ENCODE results near the gene ASPHD2. TPM values are rescaled to one million over a fixed set of nuclear protein-coding genes. Genes with fewer than 3 reads are reported as not detected.

The ASPHD2 gene
- total and polyA plus RNA-seq, 4 donors, result 0.31 to 1.6 (median 0.95) TPM

DNA sequence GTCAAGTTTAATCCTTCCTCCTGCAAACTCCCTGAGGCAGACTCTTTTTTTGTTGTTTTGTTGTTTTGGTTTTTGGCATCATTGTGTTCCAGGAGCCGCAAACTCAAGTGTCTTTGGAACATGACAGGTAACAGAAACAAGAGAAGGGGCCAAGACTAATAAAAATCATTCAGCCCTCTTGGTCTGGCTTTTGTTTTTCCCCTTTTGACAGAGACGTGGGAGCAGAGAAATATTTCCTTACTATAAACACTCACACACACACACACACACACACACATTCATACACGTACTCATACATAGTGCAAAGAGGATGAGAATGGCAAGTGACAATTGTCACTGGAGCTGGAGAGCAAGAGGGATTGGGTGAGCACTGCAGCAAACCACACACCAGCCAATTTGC, 10.4 kb upstream of the ASPHD2 start:
- ATAC-seq (ENCODE audit: insufficient read depth, low FRiP score) (no peak), DNase-seq (no peak)
- no peak overlapping the region for H3K9ac ChIP-seq (ENCODE audit: insufficient read depth in 1 of 2, low read length in 2 of 2)
- H3K27me3 ChIP-seq (ENCODE audit: control insufficient read depth in 3 of 3, insufficient read depth in 3 of 3, low read length in 2 of 3), result peaks cover 0 to 18% (median 5%) of the 10 kb centered on the region in 3 donors
- H3K4me1 ChIP-seq (ENCODE audit: control insufficient read depth in 5 of 5, insufficient read depth in 5 of 5, low read length in 5 of 5), result no peaks in the 10 kb centered on the region
- no peak overlapping the region for H3K27ac ChIP-seq (ENCODE audit: low read depth in 1 of 2, low read length in 1 of 2)
- TF ChIP-seq CTCF (IDR thresholded peaks at IDR 0.05; ENCODE audit: control extremely low read depth, extremely low read depth), result no peak
- WGBS, 2 donors, result 46 to 58% methylated on average over 3 of the region's 3 CpGs
- H3K36me3 ChIP-seq (ENCODE audit: control insufficient read depth in 4 of 4, insufficient read depth in 4 of 4, low read length in 4 of 4), result no peaks in the 10 kb centered on the region
- no peak overlapping the region for H3K4me3 ChIP-seq
- peaks cover 0 to 10% (median 1%) of the 10 kb centered on the region in 4 donors for H3K9me3 ChIP-seq (ENCODE audit: control insufficient read depth in 4 of 4, insufficient read depth in 3 of 4, low read length in 3 of 4)

DNA sequence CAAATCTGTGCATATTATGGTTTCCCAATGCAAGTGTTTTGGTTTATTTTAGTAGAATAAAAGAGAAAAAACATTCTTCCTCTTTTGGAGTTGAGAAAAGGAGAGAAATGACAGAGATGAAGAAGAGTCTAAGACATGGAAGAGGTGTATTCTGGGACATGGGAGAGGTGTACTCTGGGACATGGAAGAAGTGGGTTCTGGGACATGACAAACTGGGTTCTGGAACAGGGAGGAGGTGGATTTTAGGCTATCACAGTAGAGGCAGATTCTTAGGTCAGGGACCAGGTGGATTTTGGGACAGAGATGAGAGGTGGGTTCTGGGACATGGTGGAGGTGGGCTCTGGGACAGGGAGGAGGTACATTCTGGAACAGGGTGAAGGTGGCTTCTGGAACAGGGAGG, 2.1 kb upstream of the ASPHD2 start:
- H3K9ac ChIP-seq (ENCODE audit: insufficient read depth in 1 of 2, low read length in 2 of 2), result no peak overlapping the region
- H3K27me3 ChIP-seq (ENCODE audit: control insufficient read depth in 3 of 3, insufficient read depth in 3 of 3, low read length in 2 of 3), result peaks cover 0 to 22% (median 15%) of the 10 kb centered on the region in 3 donors
- peaks cover 0 to 5% (median 0%) of the 10 kb centered on the region in 5 donors for H3K4me1 ChIP-seq (ENCODE audit: control insufficient read depth in 5 of 5, insufficient read depth in 5 of 5, low read length in 5 of 5)
- no peak overlapping the region for H3K27ac ChIP-seq (ENCODE audit: low read depth in 1 of 2, low read length in 1 of 2)
- H3K36me3 ChIP-seq (ENCODE audit: control insufficient read depth in 4 of 4, insufficient read depth in 4 of 4, low read length in 4 of 4), result no peaks in the 10 kb centered on the region
- H3K4me3 ChIP-seq, result no peak overlapping the region
- ATAC-seq (ENCODE audit: insufficient read depth, low FRiP score) (no peak), DNase-seq (no peak)
- peaks cover 0 to 10% (median 2%) of the 10 kb centered on the region in 4 donors for H3K9me3 ChIP-seq (ENCODE audit: control insufficient read depth in 4 of 4, insufficient read depth in 3 of 4, low read length in 3 of 4)
- TF ChIP-seq CTCF (IDR thresholded peaks at IDR 0.05; ENCODE audit: control extremely low read depth, extremely low read depth), result no peak

DNA sequence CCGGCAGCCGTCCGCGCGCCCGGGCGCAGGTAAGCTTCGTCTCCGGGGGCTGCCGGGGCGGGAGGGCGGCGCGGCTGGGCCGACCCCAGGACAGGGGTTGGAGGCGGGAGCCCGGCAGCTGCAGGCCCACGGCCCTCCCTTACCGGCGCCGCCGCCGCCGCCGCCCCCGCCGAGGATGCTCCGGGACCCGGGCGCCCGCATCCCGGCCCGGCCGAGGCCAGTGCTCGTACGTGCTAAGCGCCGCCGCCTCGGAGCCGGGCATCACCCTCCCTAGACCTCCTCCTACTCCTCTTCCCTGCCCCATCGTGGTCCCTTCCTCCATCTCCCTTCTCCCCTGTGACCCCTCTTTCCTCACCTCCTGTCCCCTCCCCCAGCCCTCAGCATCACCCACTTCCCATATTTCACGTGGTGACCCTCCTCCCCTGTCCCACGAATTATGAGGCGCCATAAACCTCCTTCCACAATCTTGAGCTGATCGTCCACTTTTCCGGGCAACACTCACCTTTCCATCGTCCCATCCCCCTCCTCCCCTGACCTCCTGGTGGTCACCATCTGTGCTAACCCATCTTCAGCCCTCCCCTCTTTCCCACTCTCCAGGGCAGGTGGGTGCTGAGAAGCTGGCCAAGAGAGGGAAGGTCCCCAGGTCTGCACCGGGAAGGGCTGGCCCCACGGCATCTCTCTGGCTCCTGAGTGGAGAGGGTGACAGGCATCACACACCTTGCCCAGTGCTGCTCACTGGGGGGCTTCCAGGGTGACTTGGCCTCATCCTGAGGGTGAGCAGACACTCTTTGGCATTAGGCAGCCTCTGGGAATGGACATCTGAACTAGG, 612 bp downstream of the ASPHD2 start:
- no peaks in the 10 kb centered on the region for H3K36me3 ChIP-seq (ENCODE audit: control insufficient read depth in 4 of 4, insufficient read depth in 4 of 4, low read length in 4 of 4)
- 6 to 13% methylated on average over 23 to 50 of the region's 50 CpGs for WGBS, 2 donors

More for the DNA sequence above, 612 bp downstream of the ASPHD2 start:
- Histone ChIP-seq H3K4me1 (ENCODE audit: control insufficient read depth in 5 of 5, insufficient read depth in 5 of 5, low read length in 5 of 5) (peaks cover 0 to 8% (median 0%) of the 10 kb centered on the region in 5 donors), H3K9me3 (ENCODE audit: control insufficient read depth in 4 of 4, insufficient read depth in 3 of 4, low read length in 3 of 4) (peaks cover 0 to 4% (median 0%) of the 10 kb centered on the region in 4 donors), H3K9ac (ENCODE audit: insufficient read depth in 1 of 2, low read length in 2 of 2) (no peak overlapping the region), H3K27ac (ENCODE audit: low read depth in 1 of 2, low read length in 1 of 2) (no peak overlapping the region), H3K27me3 (ENCODE audit: control insufficient read depth in 3 of 3, insufficient read depth in 3 of 3, low read length in 2 of 3) (peaks cover 0 to 22% (median 15%) of the 10 kb centered on the region in 3 donors), H3K4me3 (peak overlapping the region; percentile 42)
- ATAC-seq (ENCODE audit: insufficient read depth, low FRiP score) (no peak), DNase-seq (no peak)
- no peak for TF ChIP-seq CTCF (IDR thresholded peaks at IDR 0.05; ENCODE audit: control extremely low read depth, extremely low read depth)
